Hepatocyte (in vitro differentiated cells): ENCODE results near the gene WDR33. TPM values are rescaled to one million over a fixed set of nuclear protein-coding genes. Genes with fewer than 3 reads are reported as not detected.
A peak's percentile ranks its signal among the peaks of the same experiment; 100 is the strongest.
"Not testable (repeated sequence)": the region's sequence is repeated elsewhere in the genome, so short reads cannot be mapped to it uniquely, and the experiment has no call there.

Experiments
- DNase-seq: peaks from one replicate; pipeline ENCODE4 v3.0.0-alpha.2; 2016; ENCODE audit warnings: low spot score
- H2AFZ ChIP-seq: fragments of 200-600 bp; sonication (generic); 2 replicates; pipeline ENCODE4 v1.6.0; 2016; ENCODE audit warnings: antibody characterized with exemption, mild to moderate bottlenecking
- H3K27ac ChIP-seq: fragments of 200-600 bp; sonication (generic); 2 replicates; pipeline ENCODE4 v1.5.1; 2016; ENCODE audit warnings: mild to moderate bottlenecking
- H3K27me3 ChIP-seq: fragments of 200-600 bp; sonication (generic); 2 replicates; pipeline ENCODE4 v1.6.1; 2016
- H3K36me3 ChIP-seq: fragments of 200-600 bp; sonication (generic); replicated peaks from 2 replicates; pipeline ENCODE4 v1.5.1; 2016; ENCODE audit warnings: low read depth; ENCODE audit not compliant: insufficient read depth
- H3K4me1 ChIP-seq: fragments of 200-600 bp; sonication (generic); 2 replicates; pipeline ENCODE4 v1.5.1; 2016; ENCODE audit warnings: mild to moderate bottlenecking, moderate library complexity; ENCODE audit not compliant: insufficient read depth
- H3K4me2 ChIP-seq: fragments of 200-600 bp; sonication (generic); 2 replicates; pipeline ENCODE4 v1.6.0; 2016
- H3K4me3 ChIP-seq: fragments of 200-600 bp; sonication (generic); 2 replicates; pipeline ENCODE4 v1.5.1; 2016; ENCODE audit warnings: mild to moderate bottlenecking
- H3K79me2 ChIP-seq: fragments of 200-600 bp; sonication (generic); 2 replicates; pipeline ENCODE4 v1.6.0; 2017; ENCODE audit warnings: mild to moderate bottlenecking
- H3K9me2 ChIP-seq: fragments of 200-600 bp; sonication (generic); replicated peaks from 2 replicates; pipeline ENCODE4 v1.6.0; 2017; ENCODE audit warnings: mild to moderate bottlenecking; ENCODE audit not compliant: insufficient read depth
- H3K9me3 ChIP-seq: fragments of 200-600 bp; sonication (generic); 2 replicates; pipeline ENCODE4 v1.5.1; 2016; ENCODE audit warnings: low read depth, mild to moderate bottlenecking
- H4K20me1 ChIP-seq: fragments of 200-600 bp; sonication (generic); 2 replicates; pipeline ENCODE4 v1.6.0; 2016; ENCODE audit warnings: mild to moderate bottlenecking; ENCODE audit not compliant: insufficient read depth, poor library complexity, severe bottlenecking
- EZH2 ChIP-seq: fragments of 200-600 bp; sonication (generic); IDR thresholded peaks from 2 replicates; pipeline ENCODE4 v1.6.1; 2016; ENCODE audit warnings: antibody characterized with exemption, mild to moderate bottlenecking, borderline replicate concordance
- EZH2phosphoT487 ChIP-seq: fragments of 200-600 bp; sonication (generic); IDR thresholded peaks from one replicate; pipeline ENCODE4 v1.6.1; 2018; ENCODE audit warnings: antibody characterized with exemption, mild to moderate bottlenecking, low read depth, moderate library complexity; ENCODE audit not compliant: unreplicated experiment, severe bottlenecking
- WGBS: methylation state at CpG from one replicate; pipeline ENCODE4 v1.1.6; 2016; ENCODE audit warnings: low lambda C conversion rate; ENCODE audit errors: missing lambda C conversion rate; 5-methylcytosine and 5-hydroxymethylcytosine counted together
- polyA plus RNA-seq: library from polyadenylated mRNA; unstranded; fragments of >200 nt; fragmentation: Nextera tagmentation; extraction: Ambion mirVana; gene quantifications from 2 replicates; pipeline ENCODE4 v1.2.1, GENCODE V29; 2016
- total RNA-seq: library from RNA; depleted of rRNA; stranded (reverse); fragments of >200 nt; gene quantifications from 2 replicates; pipeline ENCODE4 v1.2.3, GENCODE V29; 2014
- TF ChIP-seq, protein P1 (sequence below): fragments of 200-600 bp; sonication (generic); IDR thresholded peaks from 2 replicates; pipeline ENCODE4 v1.5.1; 2016; ENCODE audit warnings: antibody characterized with exemption, mild to moderate bottlenecking; ENCODE audit not compliant: poor library complexity

Gene WDR33
- total and polyA plus RNA-seq, 2 experiments from 2014 or later: 43.3 to 47.5 TPM

- Histone ChIP-seq H3K4me1 (no peaks in the 10 kb centered on the region), H2AFZ (no peak overlapping the region), H3K27me3 (no peaks in the 10 kb centered on the region), H3K9me3 (no peaks in the 10 kb centered on the region), H3K79me2 (peaks cover 89% of the 10 kb centered on the region), H3K27ac (no peak overlapping the region), H3K36me3 (no peaks in the 10 kb centered on the region), H3K4me2 (no peak overlapping the region), H3K9me2 (no peaks in the 10 kb centered on the region), H3K4me3 (no peak overlapping the region), H4K20me1 (peaks cover 60% of the 10 kb centered on the region)
- DNase-seq: no peak
- TF ChIP-seq, protein P1, sequence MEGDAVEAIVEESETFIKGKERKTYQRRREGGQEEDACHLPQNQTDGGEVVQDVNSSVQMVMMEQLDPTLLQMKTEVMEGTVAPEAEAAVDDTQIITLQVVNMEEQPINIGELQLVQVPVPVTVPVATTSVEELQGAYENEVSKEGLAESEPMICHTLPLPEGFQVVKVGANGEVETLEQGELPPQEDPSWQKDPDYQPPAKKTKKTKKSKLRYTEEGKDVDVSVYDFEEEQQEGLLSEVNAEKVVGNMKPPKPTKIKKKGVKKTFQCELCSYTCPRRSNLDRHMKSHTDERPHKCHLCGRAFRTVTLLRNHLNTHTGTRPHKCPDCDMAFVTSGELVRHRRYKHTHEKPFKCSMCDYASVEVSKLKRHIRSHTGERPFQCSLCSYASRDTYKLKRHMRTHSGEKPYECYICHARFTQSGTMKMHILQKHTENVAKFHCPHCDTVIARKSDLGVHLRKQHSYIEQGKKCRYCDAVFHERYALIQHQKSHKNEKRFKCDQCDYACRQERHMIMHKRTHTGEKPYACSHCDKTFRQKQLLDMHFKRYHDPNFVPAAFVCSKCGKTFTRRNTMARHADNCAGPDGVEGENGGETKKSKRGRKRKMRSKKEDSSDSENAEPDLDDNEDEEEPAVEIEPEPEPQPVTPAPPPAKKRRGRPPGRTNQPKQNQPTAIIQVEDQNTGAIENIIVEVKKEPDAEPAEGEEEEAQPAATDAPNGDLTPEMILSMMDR: no peak
- TF ChIP-seq EZH2phosphoT487 (no peak), EZH2 (no peak)
- 98% methylated on average over 2 of the region's 2 CpGs for WGBS
These were observed 39.2 kb downstream of the WDR33 start for GRCh38 chr2:127771756-127772155.

- WGBS: 81% methylated on average over 9 of the region's 9 CpGs
- TF ChIP-seq EZH2phosphoT487 (no peak), EZH2 (no peak)
- TF ChIP-seq, protein P1: no peak
- Histone ChIP-seq H3K4me3 (no peak overlapping the region), H3K36me3 (no peaks in the 10 kb centered on the region), H3K4me2 (no peak overlapping the region), H3K4me1 (no peaks in the 10 kb centered on the region), H4K20me1 (peaks cover 54% of the 10 kb centered on the region), H3K27me3 (no peaks in the 10 kb centered on the region), H2AFZ (no peak overlapping the region), H3K27ac (no peak overlapping the region), H3K9me2 (no peaks in the 10 kb centered on the region), H3K79me2 (peaks cover 88% of the 10 kb centered on the region), H3K9me3 (no peaks in the 10 kb centered on the region)
- DNase-seq: peak; percentile 36
These were observed 39.8 kb downstream of the WDR33 start for GRCh38 chr2:127770973-127771735.

DNA sequence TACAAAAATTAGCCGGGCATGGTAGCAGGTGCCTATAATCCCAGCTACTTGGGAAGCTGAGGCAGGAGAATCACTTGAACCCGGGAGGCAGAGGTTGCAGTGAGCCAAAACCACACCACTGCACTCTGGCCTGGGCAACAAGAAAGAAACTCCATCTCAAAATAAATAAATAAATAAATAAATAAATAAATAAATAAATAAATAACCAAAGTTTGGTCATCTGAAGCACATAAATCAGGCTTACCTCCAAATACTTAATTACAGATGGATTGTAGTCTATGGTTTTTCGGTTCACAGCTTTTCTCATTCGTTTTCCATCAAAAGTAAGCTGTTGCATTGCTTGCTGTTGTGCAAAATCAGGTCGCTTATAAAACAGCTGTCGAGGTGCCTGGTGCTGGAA, 40.4 kb downstream of the WDR33 start:
- not testable (repeated sequence) for H3K36me3 ChIP-seq, H3K9me2 ChIP-seq, H3K27ac ChIP-seq, H3K4me2 ChIP-seq, H3K27me3 ChIP-seq, H3K4me3 ChIP-seq, H3K4me1 ChIP-seq, H3K9me3 ChIP-seq, DNase-seq, H2AFZ ChIP-seq
- Histone ChIP-seq H3K79me2 (peaks cover 82% of the 10 kb centered on the region), H4K20me1 (peaks cover 48% of the 10 kb centered on the region)
- WGBS: 96% methylated on average over 6 of the region's 6 CpGs

DNA sequence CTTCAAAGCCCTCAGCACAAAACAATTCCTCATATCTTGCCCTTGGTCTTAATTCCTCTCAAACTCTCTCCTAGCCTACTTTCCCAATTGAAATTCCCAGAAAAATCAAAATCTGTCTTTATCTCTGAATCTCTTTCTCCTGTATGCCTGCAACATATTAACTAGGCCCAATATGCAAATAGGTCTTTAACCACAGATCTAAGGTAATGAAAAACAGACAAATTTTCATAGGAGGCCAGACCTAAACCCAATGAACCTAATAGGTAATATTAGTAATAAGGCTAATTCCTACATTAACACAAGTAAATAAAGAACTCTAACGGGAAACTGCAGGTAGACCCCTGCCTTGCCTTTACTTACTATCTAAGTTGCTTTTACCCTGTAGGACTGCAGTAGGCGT, 41.4 kb downstream of the WDR33 start:
- TF ChIP-seq EZH2phosphoT487 (no peak), EZH2 (no peak)
- TF ChIP-seq, protein P1: no peak
- Histone ChIP-seq H3K4me1 (no peaks in the 10 kb centered on the region), H3K4me2 (no peak overlapping the region), H3K27ac (no peak overlapping the region), H3K9me2 (no peaks in the 10 kb centered on the region), H3K36me3 (no peaks in the 10 kb centered on the region), H3K4me3 (no peak overlapping the region), H3K9me3 (no peaks in the 10 kb centered on the region), H2AFZ (no peak overlapping the region), H3K27me3 (no peaks in the 10 kb centered on the region), H3K79me2 (peaks cover 73% of the 10 kb centered on the region), H4K20me1 (peaks cover 42% of the 10 kb centered on the region)
- WGBS: 98% methylated on average over 2 of the region's 2 CpGs
- no peak for DNase-seq
